ENCODE measurements around the gene LLPH. TPM values are rescaled to one million over a fixed set of nuclear protein-coding genes. Genes with fewer than 3 reads are reported as not detected.
A peak's percentile ranks its signal among the peaks of the same experiment; 100 is the strongest.

The LLPH gene
- total RNA-seq, 2 donors from 2014 or later: 26.4 to 27.2 TPM

GRCh38 chr12:66152732-66153131 is 22.2 kb upstream of the LLPH start:
- DNase-seq (ENCODE audit: low spot score in 2 of 2) (no peak), ATAC-seq (no peak)
- H3K27ac Mint-ChIP-seq: no peak overlapping the region
- peaks cover 7 to 11% of the 10 kb centered on the region in 2 donors for H3K36me3 Mint-ChIP-seq
- no peaks in the 10 kb centered on the region for H3K9me3 Mint-ChIP-seq

GRCh38 chr12:66149702-66150398 is 19.3 kb upstream of the LLPH start:
- ATAC-seq (no peak), DNase-seq (ENCODE audit: low spot score in 2 of 2) (no peak)
- Mint-ChIP-seq H3K9me3 (no peaks in the 10 kb centered on the region), H3K27ac (peak overlapping the region in 1 of 2 donors; percentile 15), H3K36me3 (peaks cover 2 to 12% of the 10 kb centered on the region in 2 donors)

GRCh38 chr12:66144791-66145754 is 14.5 kb upstream of the LLPH start:
- peak; percentile 51 to 68 for ATAC-seq
- no peak for DNase-seq (ENCODE audit: low spot score in 2 of 2)
- peaks cover 25 to 36% of the 10 kb centered on the region in 2 donors for H3K36me3 Mint-ChIP-seq
- H3K9me3 Mint-ChIP-seq: peaks cover 4 to 11% of the 10 kb centered on the region in 2 donors
- H3K27ac Mint-ChIP-seq: peak overlapping the region; percentile 76 to 88

GRCh38 chr12:66143868-66144267 is 13.3 kb upstream of the LLPH start:
- peaks cover 30 to 47% of the 10 kb centered on the region in 2 donors for H3K36me3 Mint-ChIP-seq
- DNase-seq (ENCODE audit: low spot score in 2 of 2) (no peak), ATAC-seq (no peak)
- H3K9me3 Mint-ChIP-seq: peaks cover 6 to 19% of the 10 kb centered on the region in 2 donors
- peak overlapping the region in 1 of 2 donors; percentile 88 for H3K27ac Mint-ChIP-seq

- peak overlapping the region in 1 of 2 donors; percentile 32 for H3K27ac Mint-ChIP-seq
- peaks cover 30 to 49% of the 10 kb centered on the region in 2 donors for H3K36me3 Mint-ChIP-seq
- no peak for DNase-seq (ENCODE audit: low spot score in 2 of 2)
Observed at GRCh38 chr12:66142826-66143225, 12.3 kb upstream of the LLPH start.

GRCh38 chr12:66141299-66141698 is 10.7 kb upstream of the LLPH start:
- DNase-seq (ENCODE audit: low spot score in 2 of 2): no peak
- peaks cover 30 to 56% of the 10 kb centered on the region in 2 donors for H3K36me3 Mint-ChIP-seq
- peaks cover 6 to 19% of the 10 kb centered on the region in 2 donors for H3K9me3 Mint-ChIP-seq
- no peak for ATAC-seq
- no peak overlapping the region for H3K27ac Mint-ChIP-seq

More at GRCh38 chr12:66142826-66143225, 12.3 kb upstream of the LLPH start:
- no peak for ATAC-seq
- H3K9me3 Mint-ChIP-seq: peaks cover 6 to 19% of the 10 kb centered on the region in 2 donors

GRCh38 chr12:66140731-66141130 is 10.2 kb upstream of the LLPH start:
- peak overlapping the region in 1 of 2 donors; percentile 24 for H3K27ac Mint-ChIP-seq
- H3K9me3 Mint-ChIP-seq: peaks cover 6 to 19% of the 10 kb centered on the region in 2 donors
- peaks cover 30 to 53% of the 10 kb centered on the region in 2 donors for H3K36me3 Mint-ChIP-seq
- ATAC-seq (no peak), DNase-seq (ENCODE audit: low spot score in 2 of 2) (no peak)

- Mint-ChIP-seq H3K36me3 (peaks cover 24 to 52% of the 10 kb centered on the region in 2 donors), H3K27ac (no peak overlapping the region), H3K9me3 (peaks cover 6 to 19% of the 10 kb centered on the region in 2 donors)
- ATAC-seq (no peak), DNase-seq (ENCODE audit: low spot score in 2 of 2) (no peak)
Observed at GRCh38 chr12:66139328-66139727, 8.8 kb upstream of the LLPH start.

GRCh38 chr12:66137937-66138336 is 7.4 kb upstream of the LLPH start:
- Mint-ChIP-seq H3K36me3 (peaks cover 23 to 50% of the 10 kb centered on the region in 2 donors), H3K27ac (no peak overlapping the region), H3K9me3 (peaks cover 6 to 19% of the 10 kb centered on the region in 2 donors)
- DNase-seq (ENCODE audit: low spot score in 2 of 2) (no peak), ATAC-seq (no peak)

- H3K36me3 Mint-ChIP-seq: peaks cover 25 to 32% of the 10 kb centered on the region in 2 donors
- peak overlapping the region in 1 of 2 donors; percentile 97 for H3K27ac Mint-ChIP-seq
- no peak for ATAC-seq
- DNase-seq (ENCODE audit: low spot score in 2 of 2): no peak
- H3K9me3 Mint-ChIP-seq: no peaks in the 10 kb centered on the region
Observed at GRCh38 chr12:66132408-66132807, 1.9 kb upstream of the LLPH start.

GRCh38 chr12:66131067-66131688 is 628 bp upstream of the LLPH start:
- H3K36me3 Mint-ChIP-seq: peaks cover 34 to 35% of the 10 kb centered on the region in 2 donors
- ATAC-seq (peak in 1 of 2 donors; percentile 87), DNase-seq (ENCODE audit: low spot score in 2 of 2) (no peak)
- H3K27ac Mint-ChIP-seq: peak overlapping the region; percentile 95 to 97
- H3K9me3 Mint-ChIP-seq: no peaks in the 10 kb centered on the region

GRCh38 chr12:66129934-66130266 is 650 bp downstream of the LLPH start:
- DNase-seq (ENCODE audit: low spot score in 2 of 2) (no peak), ATAC-seq (no peak)
- Mint-ChIP-seq H3K27ac (peak overlapping the region; percentile 95 to 97), H3K9me3 (no peaks in the 10 kb centered on the region), H3K36me3 (peaks cover 43 to 44% of the 10 kb centered on the region in 2 donors)

GRCh38 chr12:66127650-66128049 is 2.9 kb downstream of the LLPH start:
- Mint-ChIP-seq H3K9me3 (no peaks in the 10 kb centered on the region), H3K36me3 (peaks cover 58 to 59% of the 10 kb centered on the region in 2 donors), H3K27ac (no peak overlapping the region)
- DNase-seq (ENCODE audit: low spot score in 2 of 2) (no peak), ATAC-seq (no peak)

GRCh38 chr12:66120477-66120876 is 10.1 kb downstream of the LLPH start:
- Mint-ChIP-seq H3K36me3 (peaks cover 20 to 21% of the 10 kb centered on the region in 2 donors), H3K9me3 (no peaks in the 10 kb centered on the region), H3K27ac (no peak overlapping the region)
- ATAC-seq: no peak
- no peak for DNase-seq (ENCODE audit: low spot score in 2 of 2)

GRCh38 chr12:66119870-66120241 is 10.7 kb downstream of the LLPH start:
- Mint-ChIP-seq H3K9me3 (no peaks in the 10 kb centered on the region), H3K27ac (no peak overlapping the region), H3K36me3 (peaks cover 13 to 15% of the 10 kb centered on the region in 2 donors)
- ATAC-seq (no peak), DNase-seq (ENCODE audit: low spot score in 2 of 2) (no peak)

GRCh38 chr12:66119229-66119869 is 11.2 kb downstream of the LLPH start:
- H3K27ac Mint-ChIP-seq: no peak overlapping the region
- peaks cover 8 to 10% of the 10 kb centered on the region in 2 donors for H3K36me3 Mint-ChIP-seq
- ATAC-seq (no peak), DNase-seq (ENCODE audit: low spot score in 2 of 2) (no peak)
- no peaks in the 10 kb centered on the region for H3K9me3 Mint-ChIP-seq
